ENCODE measurements around the gene MAN2B2.
"Not testable (repeated sequence)": the region's sequence is repeated elsewhere in the genome, so short reads cannot be mapped to it uniquely, and the experiment has no call there.

Gene MAN2B2

DNA sequence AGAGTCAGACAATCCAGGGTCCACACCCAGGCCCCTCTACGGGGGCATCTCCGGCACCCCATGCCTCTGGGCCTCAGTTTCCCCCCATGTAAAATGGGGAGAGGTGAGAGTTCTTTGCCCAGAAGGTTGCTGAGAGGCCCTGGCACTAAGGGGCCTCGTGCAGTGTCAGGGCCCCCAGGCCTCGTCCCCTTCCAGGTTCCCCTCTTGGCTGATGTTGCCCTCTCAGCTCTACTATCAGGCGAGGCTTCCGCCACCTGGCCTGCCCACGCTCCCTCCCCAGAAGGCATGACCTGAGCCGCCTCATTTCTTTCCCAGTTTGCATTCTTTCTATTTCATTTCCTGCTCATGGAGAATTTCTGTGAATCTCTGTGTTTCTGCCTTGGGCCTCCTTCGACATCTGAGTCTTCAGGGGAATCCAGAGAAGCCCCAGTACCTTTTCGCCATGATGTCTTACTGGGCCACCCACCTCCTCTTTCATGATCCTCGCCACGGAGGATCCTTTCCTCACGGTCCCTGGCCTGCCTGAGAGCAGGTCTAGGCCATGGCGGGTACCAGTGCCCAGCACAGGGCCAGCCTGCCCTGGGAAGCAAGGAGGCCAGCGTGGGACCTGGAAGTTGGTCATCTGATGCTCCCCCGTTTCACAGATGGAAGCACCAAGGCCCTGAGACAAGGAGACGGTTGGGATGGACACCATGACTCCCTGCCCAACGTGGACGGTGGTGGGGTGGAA is 43.6 kb downstream of the MAN2B2 start:
- DNase-seq = no peak

- no peak for DNase-seq
These were observed 44.1 kb downstream of the MAN2B2 start for GRCh38 chr4:6619116-6619465.

DNA sequence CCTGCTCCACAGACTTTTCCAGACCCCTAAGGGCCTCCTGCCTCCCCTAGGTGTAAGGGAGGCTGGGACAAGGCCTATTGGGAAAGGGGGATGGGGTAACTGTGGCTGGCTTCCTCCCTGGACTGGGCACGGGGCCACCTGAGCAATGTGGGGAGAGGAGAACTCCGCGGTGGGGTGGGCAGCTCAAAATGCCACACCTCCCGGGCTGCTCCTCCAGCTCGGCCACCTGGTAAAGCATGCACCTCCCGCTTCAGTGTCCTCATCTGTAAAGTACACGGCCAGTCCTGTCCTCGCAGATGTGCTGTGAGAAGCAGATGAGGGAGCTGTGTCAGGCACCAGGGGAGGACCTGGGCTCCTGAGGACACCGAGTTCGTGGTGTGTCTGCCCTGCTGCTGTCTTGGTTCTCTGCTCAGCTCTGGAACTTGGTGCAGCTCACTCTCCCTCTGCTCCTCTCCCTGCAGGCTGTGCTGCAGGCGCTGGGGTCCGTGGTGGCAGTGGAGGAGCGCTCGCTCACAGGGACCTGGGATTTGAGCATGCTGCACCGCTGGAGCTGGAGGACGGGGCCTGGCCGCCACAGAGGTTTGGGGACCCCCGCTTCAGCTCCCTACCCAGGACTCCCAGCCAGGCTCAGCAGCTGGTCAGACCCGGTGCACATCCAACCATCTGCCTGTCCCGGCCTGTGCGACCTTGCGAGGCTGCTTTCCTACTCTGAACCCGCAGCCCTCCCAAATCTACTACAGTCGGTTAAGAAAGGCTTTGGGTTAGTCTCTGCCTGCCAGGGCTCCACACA is 44.7 kb downstream of the MAN2B2 start:
- no peak for DNase-seq

- DNase-seq = no peak
These were observed 45.3 kb downstream of the MAN2B2 start for GRCh38 chr4:6620296-6620695.

- no peak for DNase-seq
These were observed 46.0 kb downstream of the MAN2B2 start for GRCh38 chr4:6620891-6621555.

GRCh38 chr4:6621556-6621927 is 46.6 kb downstream of the MAN2B2 start:
- DNase-seq = no peak

GRCh38 chr4:6622744-6623143 is 47.8 kb downstream of the MAN2B2 start:
- DNase-seq = no peak

DNA sequence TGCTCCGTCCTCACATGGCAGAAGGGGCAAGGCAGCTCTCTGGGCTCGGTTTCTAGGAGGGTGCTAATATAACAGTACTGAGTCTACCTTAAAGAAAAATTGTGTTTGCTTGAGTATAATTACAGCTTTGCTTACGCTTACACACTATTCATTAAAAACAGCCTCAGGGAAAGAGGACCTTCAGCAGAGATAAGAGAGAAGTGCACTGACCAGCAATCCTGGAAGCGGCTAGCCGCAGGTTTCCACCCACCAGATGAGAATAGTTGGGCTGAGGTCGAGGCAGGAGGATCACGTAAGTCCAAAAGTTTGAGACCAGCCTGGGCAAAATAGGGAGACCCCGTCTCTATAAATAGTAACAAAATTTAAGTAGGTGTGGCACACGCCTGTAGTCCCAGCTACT is 50.3 kb downstream of the MAN2B2 start:
- no peak for DNase-seq

DNA sequence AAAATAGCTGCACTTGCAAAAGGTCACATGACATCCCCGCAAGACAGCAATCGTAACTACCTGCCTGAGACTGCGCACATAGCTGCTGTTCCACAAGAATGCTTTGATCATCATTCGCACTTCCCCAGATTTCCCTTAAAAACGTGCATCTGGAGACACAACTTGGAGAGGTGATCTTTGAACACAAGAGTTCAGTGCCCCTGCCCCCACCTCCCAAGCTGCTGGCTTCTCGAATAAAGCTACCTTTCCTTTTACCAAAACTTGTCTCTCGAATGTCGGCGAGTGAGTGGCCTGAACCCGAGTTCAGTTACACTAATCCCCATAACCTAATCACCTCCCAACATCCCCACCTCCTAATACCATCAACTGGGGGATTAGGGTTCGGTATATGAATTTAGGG is 51.1 kb downstream of the MAN2B2 start:
- DNase-seq = no peak

DNA sequence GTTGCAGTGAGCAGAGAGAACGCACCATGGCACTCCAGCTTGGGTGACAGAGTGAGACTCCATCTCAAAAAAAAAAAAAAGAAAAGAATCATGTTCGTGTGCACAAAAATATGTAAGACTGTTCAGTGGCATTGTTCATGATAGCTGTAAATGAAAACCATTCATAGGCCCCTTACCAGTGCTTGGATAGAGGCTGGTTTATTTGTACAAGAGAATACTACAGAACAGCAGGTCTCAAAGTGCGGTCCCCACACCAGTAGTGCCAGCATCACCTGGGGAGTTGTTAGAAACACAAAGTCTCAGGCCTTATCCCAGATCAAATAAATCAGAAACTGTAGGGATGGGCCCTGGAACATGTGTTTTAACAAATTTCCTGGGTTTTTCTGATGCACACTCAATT is 52.8 kb downstream of the MAN2B2 start:
- DNase-seq = no peak

DNA sequence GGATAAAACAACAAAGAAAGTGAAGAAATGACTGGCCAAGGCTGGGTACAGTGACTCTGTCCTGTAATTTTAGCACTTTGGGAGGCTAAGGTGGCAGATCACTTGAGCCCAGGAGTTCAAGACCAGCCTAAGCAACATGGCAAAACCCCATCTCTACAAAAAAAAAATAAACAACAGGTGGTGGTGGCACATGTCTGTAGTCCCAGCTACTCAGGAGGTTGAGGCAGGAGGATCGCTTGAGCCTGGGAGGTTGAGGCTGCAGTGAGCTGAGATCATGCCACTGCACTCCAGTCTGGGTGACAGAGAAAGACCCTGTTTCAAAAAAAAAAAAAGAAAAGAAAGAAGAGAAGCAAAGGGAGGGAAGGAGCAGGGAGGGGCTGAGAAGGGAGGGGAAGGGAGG is 53.5 kb downstream of the MAN2B2 start:
- DNase-seq = not testable (repeated sequence)

DNA sequence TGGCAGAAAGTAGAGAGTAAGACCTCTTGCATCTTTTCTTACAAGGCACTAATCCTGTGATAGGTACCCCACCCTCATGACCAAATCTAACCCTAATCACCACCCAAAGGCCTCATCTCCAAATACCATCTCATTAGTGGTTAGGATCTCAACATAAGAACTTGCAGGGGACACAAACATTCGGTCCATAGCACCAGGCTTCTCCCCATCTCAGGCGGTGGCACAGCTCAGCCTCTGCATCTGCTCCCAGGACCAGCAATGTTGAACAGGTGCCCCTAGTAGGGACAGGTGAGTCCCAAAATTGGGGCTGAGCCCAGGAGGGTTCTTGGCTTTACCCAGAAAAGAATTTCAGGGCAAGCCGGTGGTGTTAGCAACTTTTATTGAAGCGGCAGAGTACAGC is 57.1 kb downstream of the MAN2B2 start:
- DNase-seq = no peak

DNA sequence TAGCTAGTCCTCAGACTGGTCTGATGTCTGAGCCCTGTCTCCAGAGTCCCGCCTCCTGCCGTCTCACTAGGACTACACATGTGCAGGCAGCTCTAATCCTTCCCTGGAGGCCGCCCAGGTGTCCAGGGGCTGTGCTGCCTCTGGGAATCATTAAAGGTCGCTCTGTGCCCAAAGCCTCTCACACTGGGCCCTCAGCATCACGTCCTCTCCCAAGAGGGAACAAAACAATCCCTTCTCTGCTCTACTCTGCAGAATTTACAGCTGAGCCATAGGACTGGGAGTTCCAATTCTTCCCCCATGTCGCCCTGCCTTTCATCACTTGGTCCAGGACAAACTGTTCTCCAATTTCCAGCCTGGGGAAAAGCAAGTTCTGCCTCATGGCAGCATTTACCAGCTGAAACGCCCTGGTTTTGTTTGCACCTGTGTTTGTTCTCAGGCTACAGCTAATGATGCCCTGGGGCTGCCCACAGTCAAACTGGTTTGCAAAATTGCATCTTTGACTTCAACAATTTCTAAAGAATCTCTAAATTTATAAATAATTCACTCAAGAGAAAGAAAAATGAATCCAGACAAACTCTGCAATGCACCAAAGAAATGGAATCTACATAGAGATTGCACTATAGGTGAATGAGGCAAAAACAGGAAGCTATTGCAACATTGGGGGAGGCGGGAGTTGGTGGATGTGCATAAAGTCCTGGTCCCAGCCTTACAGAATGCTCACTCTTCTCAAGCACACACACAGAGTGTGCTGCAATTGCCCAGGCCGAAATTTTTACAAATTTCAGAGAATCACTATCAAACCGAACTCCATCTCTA is 58.3 kb downstream of the MAN2B2 start:
- DNase-seq = no peak

DNA sequence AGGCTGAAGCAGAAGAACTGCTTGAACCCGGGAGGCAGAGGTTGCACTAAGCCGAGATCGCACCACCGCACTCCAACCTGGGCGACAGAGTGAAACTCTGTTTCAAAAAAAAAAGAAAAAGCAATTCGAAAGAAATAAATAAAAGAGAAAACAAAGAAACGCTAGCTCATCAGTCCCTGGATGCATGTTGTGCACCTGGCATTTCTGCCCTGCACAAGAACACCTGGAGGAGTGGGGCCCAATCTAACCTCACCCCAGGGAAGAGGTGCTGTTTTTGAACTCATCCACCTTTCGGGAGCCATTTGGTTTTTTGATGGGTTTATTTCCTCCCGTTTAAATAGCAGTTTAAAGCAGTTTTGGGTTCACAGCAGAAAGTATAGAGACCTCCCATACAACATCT is 59.8 kb downstream of the MAN2B2 start:
- DNase-seq = no peak

DNA sequence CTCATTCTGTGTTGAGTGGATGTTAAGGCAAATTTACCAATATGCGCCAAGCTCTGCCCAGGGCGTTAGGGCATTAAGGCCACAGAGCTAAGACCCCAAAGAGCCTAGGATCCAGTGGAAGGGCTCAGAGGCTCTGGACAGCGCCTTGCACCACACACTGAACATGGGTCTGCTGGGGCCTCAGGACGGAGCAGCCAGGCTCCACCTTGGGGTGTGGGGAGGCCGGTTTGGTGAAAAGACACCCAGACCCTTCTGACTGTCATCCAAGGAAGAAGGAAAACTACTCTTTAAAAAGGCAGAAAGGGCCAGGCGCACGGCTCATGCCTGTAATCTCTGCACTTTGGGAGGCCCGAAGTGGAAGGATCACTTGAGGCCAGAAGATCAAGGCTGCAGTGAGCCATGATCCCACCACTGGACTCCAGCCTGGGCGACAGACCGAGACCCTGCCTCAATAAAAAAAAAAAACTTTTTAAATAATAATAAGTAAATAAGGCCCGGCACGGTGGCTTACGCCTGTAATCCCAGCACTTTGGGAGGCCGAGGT is 64.2 kb downstream of the MAN2B2 start:
- DNase-seq = no peak

DNA sequence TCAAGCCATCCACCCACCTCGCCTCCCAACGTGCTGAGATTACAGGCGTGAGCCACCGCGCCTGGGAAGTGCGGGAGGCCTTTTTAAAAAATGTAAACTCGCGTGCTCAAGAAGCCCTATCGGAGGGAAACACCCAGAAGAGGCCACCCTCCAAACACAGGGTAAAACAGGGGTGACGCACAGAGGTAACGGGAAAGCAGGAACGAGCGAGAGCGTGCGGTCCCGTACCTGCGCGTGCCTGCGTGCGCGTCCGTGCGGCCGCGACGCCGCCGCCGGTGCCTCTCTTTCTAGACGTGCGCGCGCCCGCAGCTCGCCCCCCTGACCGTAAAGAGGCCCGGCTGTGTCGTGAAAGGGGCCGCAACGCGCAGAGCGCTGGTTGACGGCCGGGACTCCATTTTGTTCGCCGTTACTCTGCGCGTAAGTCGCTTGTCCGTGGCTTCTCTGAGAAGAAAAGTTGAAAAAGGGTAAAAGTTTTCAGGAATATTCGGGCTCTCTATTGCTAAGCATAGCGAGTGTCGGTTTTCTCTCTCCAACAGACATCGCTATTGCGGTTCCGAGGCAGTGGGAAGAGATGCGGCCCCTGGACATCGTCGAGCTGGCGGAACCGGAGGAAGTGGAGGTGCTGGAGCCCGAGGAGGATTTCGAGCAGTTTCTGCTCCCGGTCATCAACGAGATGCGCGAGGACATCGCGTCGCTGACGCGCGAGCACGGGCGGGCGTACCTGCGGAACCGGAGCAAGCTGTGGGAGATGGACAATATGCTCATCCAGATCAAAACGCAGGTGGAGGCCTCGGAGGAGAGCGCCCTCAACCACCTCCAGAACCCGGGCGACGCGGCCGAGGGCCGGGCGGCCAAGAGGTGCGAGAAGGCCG is 65.5 kb downstream of the MAN2B2 start, which contains the start of gene MRFAP1:
Gene MRFAP1 (plus strand): TSS at position 394 of the 872 bp plus-strand sequence. CDS start 178 bp downstream, at position 572.
- no peak for DNase-seq

GRCh38 chr4:6641164-6641970 is 66.4 kb downstream of the MAN2B2 start:
- DNase-seq = no peak

GRCh38 chr4:6641971-6642320 is 67.0 kb downstream of the MAN2B2 start:
- no peak for DNase-seq

GRCh38 chr4:6643141-6643847 is 68.3 kb downstream of the MAN2B2 start:
- DNase-seq = no peak

Data from cortex of kidney (tissue), 1 donor.